ENCODE data around the gene PMPCB.

Gene PMPCB

DNA sequence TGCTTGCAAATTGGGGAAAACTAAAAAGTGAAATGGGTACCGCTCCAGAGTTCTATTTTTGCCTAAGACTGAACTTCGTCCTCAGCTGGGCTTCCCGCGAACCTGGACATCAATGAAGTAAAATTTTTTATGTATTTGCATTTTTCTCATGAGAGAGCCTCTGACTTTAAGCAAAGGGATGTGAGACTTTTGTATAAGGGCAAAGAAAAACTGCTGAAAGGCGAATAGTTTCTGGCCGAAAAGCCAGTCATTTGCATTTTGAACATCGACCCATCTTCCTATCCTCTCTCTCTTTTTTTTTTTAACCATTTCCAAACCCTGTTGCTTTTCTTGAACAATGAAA is 573 bp downstream of the PMPCB start:
- H3K4me1 Mint-ChIP-seq: peaks cover 16 to 31% of the 10 kb centered on the region in 2 donors
- no peak for DNase-seq
- H3K4me3 Mint-ChIP-seq: peak overlapping the region; percentile 81 to 87
- no peaks in the 10 kb centered on the region for H3K9me3 Mint-ChIP-seq
- no peak for ATAC-seq (replicated peaks)
- peaks cover 0 to 6% of the 10 kb centered on the region in 2 donors for H3K27me3 Mint-ChIP-seq
- H3K36me3 Mint-ChIP-seq: peaks cover 3 to 13% of the 10 kb centered on the region in 2 donors
- H3K27ac Mint-ChIP-seq: peak overlapping the region; percentile 97

DNA sequence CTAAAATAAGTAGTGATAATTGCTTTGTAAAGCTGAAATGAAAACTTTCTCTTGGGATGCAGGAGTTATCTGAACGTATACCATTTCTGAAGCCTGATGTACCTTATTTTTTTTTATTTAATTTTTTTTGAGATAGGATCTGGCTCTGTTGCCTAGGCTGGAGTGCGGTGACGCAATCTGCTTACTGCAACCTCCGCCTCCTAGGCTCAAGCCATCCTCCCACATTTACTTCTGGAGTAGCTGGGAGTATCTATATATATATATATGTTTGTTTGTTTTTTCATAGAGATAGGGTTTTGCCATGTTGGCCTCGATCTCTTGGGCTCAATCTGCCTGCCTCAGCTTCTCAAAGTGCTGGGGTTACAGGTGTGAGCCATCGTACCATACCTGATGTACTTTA is 2.4 kb downstream of the PMPCB start:
- H3K27me3 Mint-ChIP-seq: no peaks in the 10 kb centered on the region
- no peak for ATAC-seq (replicated peaks)
- no peak for DNase-seq
- H3K27ac Mint-ChIP-seq: no peak overlapping the region
- H3K4me3 Mint-ChIP-seq: no peak overlapping the region
- H3K36me3 Mint-ChIP-seq: peaks cover 9 to 21% of the 10 kb centered on the region in 2 donors
- H3K4me1 Mint-ChIP-seq: peaks cover 18 to 31% of the 10 kb centered on the region in 2 donors
- H3K9me3 Mint-ChIP-seq: no peaks in the 10 kb centered on the region

DNA sequence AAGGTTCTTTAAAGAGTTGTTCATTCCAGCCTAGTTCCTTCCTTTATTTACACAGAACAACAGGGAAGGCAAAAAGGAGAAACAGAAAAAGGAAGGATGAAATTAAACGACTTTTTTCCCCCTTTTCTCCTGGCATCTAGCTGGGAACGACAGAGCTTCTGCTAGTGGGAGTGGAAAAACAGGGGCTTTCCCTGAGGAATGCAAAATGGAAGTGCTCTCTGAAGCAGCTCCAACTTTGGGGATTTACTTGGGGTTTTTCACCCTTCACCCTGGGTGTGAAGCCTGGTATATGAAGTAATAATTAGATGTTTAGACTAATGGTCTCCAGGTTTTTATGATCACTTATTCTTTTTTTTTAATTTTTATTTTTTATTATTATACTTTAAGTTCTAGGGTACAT is 4.2 kb downstream of the PMPCB start:
- H3K27ac Mint-ChIP-seq: peak overlapping the region; percentile 76
- H3K36me3 Mint-ChIP-seq: peaks cover 14 to 21% of the 10 kb centered on the region in 2 donors

DNA sequence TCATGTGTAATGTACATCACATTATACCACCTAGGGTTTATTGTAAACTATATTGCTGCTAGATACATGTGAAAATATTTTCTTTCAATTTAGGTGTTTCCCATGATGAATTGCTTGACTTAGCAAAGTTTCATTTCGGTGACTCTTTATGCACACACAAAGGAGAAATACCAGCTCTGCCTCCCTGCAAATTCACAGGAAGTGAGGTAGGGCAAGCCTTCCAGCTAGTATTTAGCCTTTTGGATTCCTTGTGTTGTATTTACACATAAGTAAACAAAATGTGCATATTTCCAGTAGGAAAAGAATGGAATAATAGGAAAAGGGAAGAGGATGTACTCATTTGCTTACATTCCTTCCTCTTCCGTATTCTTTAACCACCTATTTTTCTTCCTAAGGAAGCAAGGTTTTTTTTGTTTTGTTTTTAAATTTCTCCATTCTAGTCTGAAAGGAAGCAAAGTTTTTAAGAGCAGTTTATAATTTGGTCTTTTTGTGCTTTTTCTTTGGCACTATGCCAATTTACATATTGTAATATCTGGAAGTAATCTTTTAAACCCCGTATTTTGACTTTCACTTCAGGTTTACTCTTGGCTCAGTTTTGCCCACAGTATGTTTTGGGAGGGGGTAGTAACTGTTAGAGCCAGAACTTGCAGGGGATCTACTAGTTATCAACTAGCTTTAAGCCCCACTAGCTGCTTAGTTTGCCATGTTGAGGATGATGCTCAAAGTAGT is 10.4 kb downstream of the PMPCB start:
- peaks cover 3 to 9% of the 10 kb centered on the region in 2 donors for H3K4me1 Mint-ChIP-seq
- no peaks in the 10 kb centered on the region for H3K9me3 Mint-ChIP-seq
- peak overlapping the region; percentile 51 for H3K27ac Mint-ChIP-seq
- no peak overlapping the region for H3K4me3 Mint-ChIP-seq
- DNase-seq (no peak), ATAC-seq (replicated peaks) (no peak)
- peaks cover 20 to 26% of the 10 kb centered on the region in 2 donors for H3K36me3 Mint-ChIP-seq
- no peaks in the 10 kb centered on the region for H3K27me3 Mint-ChIP-seq

More for the DNA sequence above, 4.2 kb downstream of the PMPCB start:
- no peaks in the 10 kb centered on the region for H3K9me3 Mint-ChIP-seq
- ATAC-seq (replicated peaks) (no peak), DNase-seq (no peak)
- no peaks in the 10 kb centered on the region for H3K27me3 Mint-ChIP-seq
- H3K4me3 Mint-ChIP-seq: no peak overlapping the region
- peaks cover 16 to 24% of the 10 kb centered on the region in 2 donors for H3K4me1 Mint-ChIP-seq

GRCh38 chr7:103314852-103315251 is 17.6 kb downstream of the PMPCB start:
- H3K27ac Mint-ChIP-seq: peak overlapping the region; percentile 17
- ATAC-seq (replicated peaks) (peak in 1 of 2 donors; percentile 19), DNase-seq (no peak)
- H3K4me1 Mint-ChIP-seq: peaks cover 13 to 17% of the 10 kb centered on the region in 2 donors
- peaks cover 26 to 49% of the 10 kb centered on the region in 2 donors for H3K36me3 Mint-ChIP-seq
- no peak overlapping the region for H3K4me3 Mint-ChIP-seq
- no peaks in the 10 kb centered on the region for H3K27me3 Mint-ChIP-seq
- no peaks in the 10 kb centered on the region for H3K9me3 Mint-ChIP-seq

DNA sequence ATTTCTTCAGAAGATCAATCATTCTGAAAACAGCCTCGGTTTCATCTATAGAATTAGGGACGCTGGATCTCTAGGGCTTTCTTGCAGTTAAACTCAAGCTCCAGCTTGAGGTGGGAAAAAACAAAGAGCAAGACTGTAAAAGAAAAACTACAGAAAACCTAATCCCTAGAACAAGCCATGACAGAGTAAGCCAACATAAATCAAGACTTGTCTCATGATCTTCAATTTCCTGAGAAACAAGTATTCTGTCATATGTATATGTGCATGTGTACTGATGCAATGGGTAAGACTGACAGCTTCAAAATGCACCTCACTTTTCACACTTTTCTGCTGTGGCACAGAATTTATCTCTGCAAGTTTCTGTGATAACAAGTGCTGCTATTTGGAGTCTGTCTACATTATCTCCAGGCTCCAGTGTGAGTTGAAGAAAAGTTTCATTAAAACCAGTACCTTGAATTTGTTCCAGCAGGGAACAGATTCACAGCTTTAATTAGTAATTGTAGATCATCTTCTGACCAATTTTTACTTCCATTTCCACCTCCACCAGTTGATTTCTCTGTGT is 19.2 kb downstream of the PMPCB start:
- H3K9me3 Mint-ChIP-seq: no peaks in the 10 kb centered on the region
- no peak overlapping the region for H3K4me3 Mint-ChIP-seq
- H3K27ac Mint-ChIP-seq: peak overlapping the region; percentile 66
- H3K36me3 Mint-ChIP-seq: peaks cover 28 to 49% of the 10 kb centered on the region in 2 donors
- H3K4me1 Mint-ChIP-seq: peaks cover 13 to 17% of the 10 kb centered on the region in 2 donors
- H3K27me3 Mint-ChIP-seq: no peaks in the 10 kb centered on the region
- DNase-seq (no peak), ATAC-seq (replicated peaks) (no peak)

GRCh38 chr7:103317009-103317408 is 19.8 kb downstream of the PMPCB start:
- H3K27me3 Mint-ChIP-seq: no peaks in the 10 kb centered on the region

GRCh38 chr7:103325744-103326143 is 28.5 kb downstream of the PMPCB start:
- H3K9me3 Mint-ChIP-seq: no peaks in the 10 kb centered on the region
- H3K4me3 Mint-ChIP-seq: no peak overlapping the region
- no peak overlapping the region for H3K27ac Mint-ChIP-seq
- peaks cover 21 to 44% of the 10 kb centered on the region in 2 donors for H3K36me3 Mint-ChIP-seq
- H3K4me1 Mint-ChIP-seq: peaks cover 0 to 7% of the 10 kb centered on the region in 2 donors
- DNase-seq (no peak), ATAC-seq (replicated peaks) (no peak)
- H3K27me3 Mint-ChIP-seq: no peaks in the 10 kb centered on the region

More at GRCh38 chr7:103317009-103317408, 19.8 kb downstream of the PMPCB start:
- peaks cover 28 to 52% of the 10 kb centered on the region in 2 donors for H3K36me3 Mint-ChIP-seq
- ATAC-seq (replicated peaks) (no peak), DNase-seq (no peak)
- peaks cover 13 to 17% of the 10 kb centered on the region in 2 donors for H3K4me1 Mint-ChIP-seq
- H3K4me3 Mint-ChIP-seq: no peak overlapping the region
- H3K9me3 Mint-ChIP-seq: no peaks in the 10 kb centered on the region
- peak overlapping the region; percentile 66 for H3K27ac Mint-ChIP-seq

DNA sequence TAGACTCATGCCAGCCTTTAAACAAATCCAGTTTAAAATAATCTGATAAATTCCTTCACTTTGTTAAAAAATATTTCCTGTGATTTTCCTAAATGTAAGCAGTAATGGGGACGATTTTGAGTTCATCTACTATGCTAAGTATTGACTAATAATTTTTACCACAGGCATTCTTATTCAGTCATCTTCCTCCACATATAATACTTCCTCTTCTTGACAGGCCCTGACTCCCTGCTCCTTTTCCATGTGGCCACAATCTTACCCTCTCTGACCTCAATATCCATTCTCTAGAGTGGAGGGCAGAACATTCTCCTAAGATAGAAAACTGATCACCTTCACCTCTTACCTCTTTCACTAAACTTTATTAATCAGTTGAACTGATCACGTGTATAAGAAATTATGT is 39.5 kb downstream of the PMPCB start:
- ATAC-seq (replicated peaks) (no peak), DNase-seq (no peak)
- no peaks in the 10 kb centered on the region for H3K27me3 Mint-ChIP-seq
- no peaks in the 10 kb centered on the region for H3K9me3 Mint-ChIP-seq
- H3K4me3 Mint-ChIP-seq: no peak overlapping the region
- peaks cover 20 to 29% of the 10 kb centered on the region in 2 donors for H3K4me1 Mint-ChIP-seq
- peaks cover 39 to 51% of the 10 kb centered on the region in 2 donors for H3K36me3 Mint-ChIP-seq
- H3K27ac Mint-ChIP-seq: no peak overlapping the region

- Mint-ChIP-seq H3K27me3 (no peaks in the 10 kb centered on the region), H3K27ac (no peak overlapping the region), H3K36me3 (peaks cover 32 to 45% of the 10 kb centered on the region in 2 donors), H3K9me3 (no peaks in the 10 kb centered on the region), H3K4me3 (no peak overlapping the region), H3K4me1 (peaks cover 21 to 30% of the 10 kb centered on the region in 2 donors)
- no peak for DNase-seq
- no peak for ATAC-seq (replicated peaks)
These were observed 41.6 kb downstream of the PMPCB start for GRCh38 chr7:103338864-103339263.

GRCh38 chr7:103341466-103341865 is 44.2 kb downstream of the PMPCB start:
- H3K36me3 Mint-ChIP-seq: peaks cover 33 to 48% of the 10 kb centered on the region in 2 donors
- peak overlapping the region; percentile 14 to 21 for H3K4me3 Mint-ChIP-seq
- H3K27me3 Mint-ChIP-seq: no peaks in the 10 kb centered on the region
- no peaks in the 10 kb centered on the region for H3K9me3 Mint-ChIP-seq
- peaks cover 21 to 39% of the 10 kb centered on the region in 2 donors for H3K4me1 Mint-ChIP-seq
- DNase-seq (no peak), ATAC-seq (replicated peaks) (no peak)
- H3K27ac Mint-ChIP-seq: no peak overlapping the region

DNA sequence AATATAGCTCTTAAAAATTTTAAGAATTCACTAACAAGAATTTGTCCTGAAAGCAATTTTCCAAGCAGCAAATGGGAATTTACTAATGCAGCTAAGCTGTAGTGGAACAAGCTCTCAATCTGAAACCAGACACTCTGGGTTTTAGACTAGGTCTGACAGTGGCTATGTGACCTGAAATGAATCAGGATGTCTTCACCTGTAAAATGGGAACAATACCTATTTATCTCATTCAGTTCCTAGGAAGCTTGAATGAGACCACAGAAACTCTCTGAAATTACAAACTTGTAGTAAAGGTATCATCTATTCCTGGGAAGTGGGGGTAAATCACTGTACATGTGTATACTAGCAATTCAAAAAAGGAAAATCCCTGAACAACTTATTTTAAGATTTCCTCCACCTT is 46.1 kb downstream of the PMPCB start:
- ATAC-seq (replicated peaks) (peak; percentile 4 to 16), DNase-seq (no peak)
- H3K27ac Mint-ChIP-seq: peak overlapping the region; percentile 99
- no peaks in the 10 kb centered on the region for H3K9me3 Mint-ChIP-seq
- H3K27me3 Mint-ChIP-seq: no peaks in the 10 kb centered on the region
- peaks cover 31 to 39% of the 10 kb centered on the region in 2 donors for H3K36me3 Mint-ChIP-seq
- peak overlapping the region; percentile 99 for H3K4me3 Mint-ChIP-seq
- peaks cover 19 to 42% of the 10 kb centered on the region in 2 donors for H3K4me1 Mint-ChIP-seq

GRCh38 chr7:103343758-103344452 is 46.7 kb downstream of the PMPCB start:
- H3K27ac Mint-ChIP-seq: peak overlapping the region; percentile 99
- H3K4me3 Mint-ChIP-seq: peak overlapping the region; percentile 99
- ATAC-seq (replicated peaks): peak; percentile 22 to 30
- peak; percentile 2 for DNase-seq
- H3K4me1 Mint-ChIP-seq: peaks cover 19 to 48% of the 10 kb centered on the region in 2 donors
- H3K9me3 Mint-ChIP-seq: no peaks in the 10 kb centered on the region
- H3K36me3 Mint-ChIP-seq: peaks cover 32 to 40% of the 10 kb centered on the region in 2 donors
- H3K27me3 Mint-ChIP-seq: no peaks in the 10 kb centered on the region

DNA sequence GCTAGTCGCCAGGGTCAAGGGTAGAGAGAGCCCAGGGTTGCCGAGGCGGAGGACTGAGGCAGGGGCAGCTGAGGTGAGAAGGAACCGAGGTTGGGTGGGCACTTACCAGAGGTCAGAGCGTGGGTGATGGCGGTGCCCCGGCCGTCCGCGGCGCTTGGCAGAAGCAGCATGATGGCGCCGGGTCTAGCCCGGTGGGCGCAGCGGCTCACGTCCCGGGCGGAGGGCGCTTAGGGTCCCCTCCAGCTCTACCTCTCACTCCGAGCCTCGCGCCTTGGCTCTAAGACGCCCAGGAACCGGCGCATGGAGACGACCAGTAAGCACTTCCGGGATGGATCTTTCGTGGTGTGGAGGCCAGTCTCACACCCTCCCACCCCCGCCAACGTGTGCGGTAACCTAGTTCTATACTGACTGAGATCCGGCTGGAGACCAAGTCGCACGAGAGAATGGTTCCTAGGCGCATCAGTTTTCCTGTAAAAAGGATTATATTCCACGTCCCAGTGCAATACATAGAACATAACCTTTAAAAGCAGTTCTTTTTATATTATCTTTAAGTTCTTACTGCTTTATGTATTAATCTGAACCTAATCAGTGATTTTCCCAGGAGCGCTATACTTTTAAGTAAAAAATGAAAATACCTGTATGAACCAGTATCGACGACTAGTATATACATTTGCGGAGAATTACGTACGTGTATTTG is 47.4 kb downstream of the PMPCB start, which contains the start of gene DNAJC2:
DNAJC2 (minus strand) TSS at position 315 of the 697 bp plus-strand sequence; CDS start at position 170, 145 bp downstream.
- Mint-ChIP-seq H3K27me3 (no peaks in the 10 kb centered on the region), H3K4me3 (peak within 1 kb of the TSS; percentile 99), H3K36me3 (peaks cover 27 to 38% of the 10 kb centered on the region in 2 donors), H3K9me3 (no peaks in the 10 kb centered on the region), H3K27ac (peak within 1 kb of the TSS; percentile 99), H3K4me1 (peaks cover 16 to 48% of the 10 kb centered on the region in 2 donors)
- ATAC-seq (replicated peaks) (peak; percentile 81 to 85), DNase-seq (peak; percentile 80)
